BJ (cell line): ENCODE results near the gene RAD51AP2. TPM values are rescaled to one million over a fixed set of nuclear protein-coding genes. Genes with fewer than 3 reads are reported as not detected.
"Not testable (repeated sequence)": the region's sequence is repeated elsewhere in the genome, so short reads cannot be mapped to it uniquely, and the experiment has no call there.

Experiments used
- CTCF ChIA-PET: fragments of 350-600 bp; formaldehyde crosslinking; extraction: SDS; loops from one replicate; lab custom pipeline; 2021; ENCODE audit warnings: antibody characterized with exemption, inconsistent platforms; lab: Yijun Ruan, JAX
- POLR2A ChIA-PET: fragments of 300-600 bp; sonication (Branson Sonifier 250); formaldehyde crosslinking; extraction: SDS; loops from one replicate; lab custom pipeline; 2021; ENCODE audit warnings: antibody characterized with exemption; lab: Charles Lee
- DNase-seq: peaks from one replicate; pipeline ENCODE4 v3.0.0-alpha.2; 2011; ENCODE audit warnings: low read depth
- H3K27me3 ChIP-seq: 2 replicates; pipeline ENCODE4 v1.6.0; 2011; ENCODE audit warnings: low read length; ENCODE audit not compliant: control insufficient read depth, insufficient read depth
- H3K36me3 ChIP-seq: 2 replicates; pipeline ENCODE4 v1.5.1; 2011; ENCODE audit warnings: low read length; ENCODE audit not compliant: control insufficient read depth, insufficient read depth
- H3K4me3 ChIP-seq: 2 replicates; pipeline ENCODE4 v1.5.1; 2011; ENCODE audit warnings: low read depth, mild to moderate bottlenecking, control low read depth, low read length
- polyA minus RNA-seq: library from RNA; depleted of rRNA, polyadenylated mRNA; stranded (reverse); fragments of >200 nt; gene quantifications from 2 replicates; pipeline ENCODE4 v1.2.3, GENCODE V29; 2011; rRNA and poly(A)+ RNA removed
- polyA plus RNA-seq: library from polyadenylated mRNA; depleted of rRNA; stranded (reverse); fragments of >200 nt; gene quantifications from 2 replicates; pipeline ENCODE4 v1.2.3, GENCODE V29; 2011; rRNA removed
- TF ChIP-seq, protein P1 (sequence below): IDR thresholded peaks from 2 replicates; pipeline ENCODE4 v1.5.1; 2011; ENCODE audit warnings: low read depth, mild to moderate bottlenecking, control low read depth, inconsistent platforms, low read length, moderate library complexity; ENCODE audit not compliant: insufficient read depth

RAD51AP2 gene
- polyA plus RNA-seq, result not detected in 2 replicates
- not detected in 2 replicates for polyA minus RNA-seq

DNA sequence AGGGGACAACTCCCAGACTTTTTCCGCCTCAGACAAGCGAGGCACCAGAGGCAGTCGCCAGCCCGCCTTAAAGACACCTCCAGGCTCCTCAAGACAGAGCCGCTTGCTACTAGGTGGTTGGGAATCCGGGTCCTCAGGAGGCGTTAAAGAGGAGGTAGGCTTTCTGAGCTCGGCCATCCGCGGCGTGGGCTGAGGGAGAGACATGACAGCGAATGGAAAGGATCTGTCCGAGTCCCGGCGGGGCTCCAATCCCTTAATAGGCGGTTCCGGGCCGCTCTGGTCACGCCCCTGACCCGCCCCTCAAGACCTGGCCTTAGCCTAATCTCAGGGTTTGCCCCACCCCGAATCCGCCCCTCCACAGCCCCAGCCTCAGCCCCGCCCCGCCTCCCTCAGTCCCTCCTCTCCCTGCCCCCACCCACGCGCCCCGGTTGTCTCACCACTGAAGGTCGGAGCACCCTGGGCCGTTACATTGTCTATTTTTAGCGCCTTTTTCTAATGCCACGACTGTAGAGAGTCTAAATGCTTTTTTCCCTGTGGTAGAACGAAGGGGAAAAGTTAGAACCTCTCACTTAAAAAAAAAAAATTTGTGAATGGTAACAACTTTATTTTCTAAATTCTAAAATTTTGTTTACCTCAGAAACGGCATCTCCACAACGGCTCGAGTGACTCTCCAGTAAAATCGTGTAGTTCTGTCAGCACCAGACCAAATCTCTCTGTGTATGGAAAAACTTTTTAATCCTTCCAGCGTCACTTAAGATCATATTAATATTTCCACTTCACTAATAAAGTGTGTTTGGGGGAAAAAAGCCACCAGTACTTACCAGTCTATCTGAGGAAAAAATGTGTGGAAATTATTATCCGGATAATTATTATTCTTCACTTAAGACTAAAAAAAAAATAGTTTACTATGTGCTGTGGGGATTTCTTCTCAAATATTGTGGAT, at the start of gene RAD51AP2:
Gene RAD51AP2 (minus strand): TSS at position 229 of the 943 bp plus-strand sequence. CDS start 25 bp downstream, at position 204.
- DNase-seq, result no peak
- POLR2A ChIA-PET, result no interaction called here
- H3K4me3 ChIP-seq, result peak within 1 kb of the TSS; percentile 32
- no peaks in the 10 kb centered on the region for H3K27me3 ChIP-seq
- no peaks in the 10 kb centered on the region for H3K36me3 ChIP-seq
- CTCF ChIA-PET, result interaction anchor here (0.9 kb wide), 1 partner anchor 153 kb away, joined by 4 read pairs; no protein-coding TSS in a partner anchor
- TF ChIP-seq, protein P1, sequence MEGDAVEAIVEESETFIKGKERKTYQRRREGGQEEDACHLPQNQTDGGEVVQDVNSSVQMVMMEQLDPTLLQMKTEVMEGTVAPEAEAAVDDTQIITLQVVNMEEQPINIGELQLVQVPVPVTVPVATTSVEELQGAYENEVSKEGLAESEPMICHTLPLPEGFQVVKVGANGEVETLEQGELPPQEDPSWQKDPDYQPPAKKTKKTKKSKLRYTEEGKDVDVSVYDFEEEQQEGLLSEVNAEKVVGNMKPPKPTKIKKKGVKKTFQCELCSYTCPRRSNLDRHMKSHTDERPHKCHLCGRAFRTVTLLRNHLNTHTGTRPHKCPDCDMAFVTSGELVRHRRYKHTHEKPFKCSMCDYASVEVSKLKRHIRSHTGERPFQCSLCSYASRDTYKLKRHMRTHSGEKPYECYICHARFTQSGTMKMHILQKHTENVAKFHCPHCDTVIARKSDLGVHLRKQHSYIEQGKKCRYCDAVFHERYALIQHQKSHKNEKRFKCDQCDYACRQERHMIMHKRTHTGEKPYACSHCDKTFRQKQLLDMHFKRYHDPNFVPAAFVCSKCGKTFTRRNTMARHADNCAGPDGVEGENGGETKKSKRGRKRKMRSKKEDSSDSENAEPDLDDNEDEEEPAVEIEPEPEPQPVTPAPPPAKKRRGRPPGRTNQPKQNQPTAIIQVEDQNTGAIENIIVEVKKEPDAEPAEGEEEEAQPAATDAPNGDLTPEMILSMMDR, result no peak

DNA sequence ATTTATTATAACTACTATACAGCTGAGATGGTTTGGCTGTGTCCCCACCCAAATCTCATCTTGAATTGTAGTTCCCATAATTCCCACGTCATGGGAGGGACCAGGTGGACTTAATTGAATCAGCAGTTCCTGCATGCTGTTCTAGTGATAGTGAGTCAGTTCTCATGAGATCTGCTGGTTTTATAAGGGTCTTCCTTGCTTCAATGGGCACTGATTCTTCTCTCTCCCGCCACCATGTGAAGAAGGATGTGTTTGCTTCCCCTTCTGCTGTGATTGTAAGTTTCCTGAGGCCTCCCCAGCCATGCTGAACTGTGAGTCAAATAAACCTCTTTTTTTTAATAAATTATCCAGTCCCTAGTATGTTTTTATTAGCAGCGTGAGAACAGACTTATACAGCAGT, 47.5 kb upstream of the RAD51AP2 start:
- POLR2A ChIA-PET, CTCF ChIA-PET, DNase-seq: not testable (repeated sequence)

DNA sequence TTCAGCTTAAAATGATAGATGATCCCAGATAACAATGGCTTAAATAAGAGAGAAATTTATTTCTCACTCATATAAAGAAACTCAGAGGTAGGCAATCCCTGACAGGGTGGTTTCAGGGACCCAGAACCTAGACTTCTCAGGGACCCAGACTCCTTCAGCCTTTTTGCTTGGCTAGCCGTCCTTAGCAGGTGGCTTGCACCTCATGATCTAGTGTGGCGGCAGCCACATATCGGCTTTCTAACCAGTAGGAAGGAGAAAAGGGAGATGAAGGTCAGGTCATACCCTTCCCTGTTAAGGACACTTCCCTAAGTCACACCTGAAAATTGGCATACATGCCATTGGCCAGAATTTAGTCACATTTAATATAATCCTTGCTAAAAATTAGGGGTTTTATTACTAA, 40.6 kb upstream of the RAD51AP2 start:
- DNase-seq, result no peak
- H3K27me3 ChIP-seq, result no peaks in the 10 kb centered on the region
- CTCF ChIA-PET, result interaction anchor here (0.6 kb wide), 1 partner anchor 12 kb away, joined by 3 read pairs; no protein-coding TSS in a partner anchor
- H3K4me3 ChIP-seq, result no peak overlapping the region
- no peaks in the 10 kb centered on the region for H3K36me3 ChIP-seq
- TF ChIP-seq, protein P1, result no peak
- POLR2A ChIA-PET, result no interaction called here

More for the DNA sequence above, 47.5 kb upstream of the RAD51AP2 start:
- H3K36me3 ChIP-seq, H3K4me3 ChIP-seq, H3K27me3 ChIP-seq: not testable (repeated sequence)

DNA sequence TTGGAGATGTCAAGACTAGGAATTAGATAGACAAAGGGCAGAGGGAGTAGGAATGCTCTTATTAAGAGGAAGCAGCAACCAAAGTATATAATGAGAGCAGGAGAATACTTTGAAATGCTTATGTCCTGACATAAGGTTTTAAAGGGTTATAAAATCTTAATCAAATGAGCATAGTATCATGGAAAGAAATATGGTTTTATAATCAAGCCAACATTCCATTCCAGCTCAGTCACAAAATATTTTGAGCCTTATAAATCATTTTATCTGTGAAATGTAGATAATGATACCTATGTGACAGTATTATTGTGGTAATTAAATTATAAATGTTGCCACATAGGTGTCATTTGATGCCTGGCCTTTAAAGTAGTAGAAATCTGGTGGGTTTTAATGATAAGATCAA, 39.8 kb upstream of the RAD51AP2 start:
- H3K4me3 ChIP-seq, result no peak overlapping the region
- no peaks in the 10 kb centered on the region for H3K36me3 ChIP-seq
- DNase-seq, result no peak
- H3K27me3 ChIP-seq, result no peaks in the 10 kb centered on the region
- CTCF ChIA-PET, result no interaction called here
- POLR2A ChIA-PET, result no interaction called here
- TF ChIP-seq, protein P1, result no peak

DNA sequence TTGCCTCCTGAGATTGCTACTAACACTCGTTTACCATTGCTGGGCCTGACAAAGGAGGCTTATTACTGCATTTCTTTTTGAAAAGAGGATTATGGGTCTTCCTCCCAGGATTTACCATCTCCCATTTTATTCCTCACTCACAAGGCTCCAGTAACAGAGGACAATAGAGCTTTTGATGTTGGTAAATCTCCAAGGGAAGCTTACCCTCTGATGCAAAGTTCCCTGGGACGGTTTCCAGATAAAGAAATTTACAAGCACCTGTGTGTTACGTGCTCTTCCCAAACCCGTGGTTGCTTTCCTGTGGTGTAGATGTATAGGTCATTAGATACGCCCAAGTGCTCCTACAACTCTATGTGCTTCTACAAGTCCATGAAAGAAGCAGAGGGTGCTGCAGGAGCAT, 39.4 kb upstream of the RAD51AP2 start:
- POLR2A ChIA-PET, result no interaction called here
- CTCF ChIA-PET, result no interaction called here
- TF ChIP-seq, protein P1, result no peak
- H3K36me3 ChIP-seq, result no peaks in the 10 kb centered on the region
- no peak for DNase-seq
- H3K4me3 ChIP-seq, result no peak overlapping the region
- H3K27me3 ChIP-seq, result no peaks in the 10 kb centered on the region
